IMR-90 (cell line): ENCODE results near the gene GSG1L. TPM values are rescaled to one million over a fixed set of nuclear protein-coding genes. Genes with fewer than 3 reads are reported as not detected.

Experiments
- ATAC-seq: fragments of 200-7000 bp; cut with Tn5 transposase; 2 replicates; pipeline ENCODE4 v1.9.1; 2020; ENCODE audit warnings: low read depth, mild to moderate bottlenecking, moderate library complexity
- BruUV-seq: library from RNA; stranded (reverse); fragments of 400-500 nt; replicated peaks from 2 replicates; lab custom pipeline; 2021; lab: Mats Ljungman, UMichigan
- CTCF ChIA-PET: fragments of 300-600 bp; formaldehyde crosslinking; extraction: SDS; loops from one replicate; lab custom pipeline; 2021; ENCODE audit warnings: antibody characterized with exemption; lab: Yijun Ruan, JAX
- POLR2A ChIA-PET: fragments of 300-600 bp; sonication (Branson Sonifier 250); formaldehyde crosslinking; loops from one replicate; lab custom pipeline; 2022; ENCODE audit warnings: antibody characterized with exemption; ENCODE audit not compliant: unreplicated experiment; lab: Charles Lee
- DNase-seq: peaks from one replicate; pipeline ENCODE4 v3.0.0; 2013
- H2AFZ ChIP-seq: replicated peaks from 2 replicates; pipeline ENCODE3; 2013; ENCODE audit warnings: low read length, mild to moderate bottlenecking; ENCODE audit not compliant: poor library complexity
- H2AK5ac ChIP-seq: 2 replicates; pipeline ENCODE4 v1.6.1; 2013; ENCODE audit warnings: low read depth, low read length, inconsistent platforms
- H2AK9ac ChIP-seq: replicated peaks from 2 replicates; pipeline ENCODE3; 2013; ENCODE audit warnings: mild to moderate bottlenecking, low read depth, low read length, moderate library complexity; ENCODE audit not compliant: poor library complexity
- H2BK120ac ChIP-seq: 2 replicates; pipeline ENCODE4 v1.6.1; 2013; ENCODE audit warnings: low read depth, low read length, inconsistent platforms
- H2BK15ac ChIP-seq: 3 replicates; pipeline ENCODE4 v1.6.1; 2013; ENCODE audit warnings: low read depth, low read length, inconsistent platforms
- H2BK20ac ChIP-seq: 2 replicates; pipeline ENCODE4 v1.6.1; 2013; ENCODE audit warnings: low read depth, mild to moderate bottlenecking, inconsistent platforms, low read length, moderate library complexity
- H2BK5ac ChIP-seq: 2 replicates; pipeline ENCODE4 v1.6.1; 2013; ENCODE audit warnings: mild to moderate bottlenecking, low read depth, low read length, inconsistent platforms; ENCODE audit not compliant: poor library complexity, severe bottlenecking
- H3K14ac ChIP-seq: replicated peaks from 2 replicates; pipeline ENCODE4 v1.6.1; 2013; ENCODE audit warnings: low read depth, low read length, inconsistent platforms
- H3K18ac ChIP-seq: 2 replicates; pipeline ENCODE4 v1.6.1; 2013; ENCODE audit warnings: low read depth, low read length, control low read depth
- H3K23ac ChIP-seq: 2 replicates; pipeline ENCODE4 v1.6.1; 2013; ENCODE audit warnings: low read depth, low read length, inconsistent platforms
- H3K27ac ChIP-seq: 2 replicates; pipeline ENCODE4 v1.5.1; 2013; ENCODE audit warnings: mild to moderate bottlenecking, control low read depth, low read length; ENCODE audit not compliant: insufficient read depth
- H3K27me3 ChIP-seq: 2 replicates; pipeline ENCODE4 v1.6.1; 2013; ENCODE audit warnings: low read length; ENCODE audit not compliant: control insufficient read depth, insufficient read depth
- H3K36me3 ChIP-seq: 2 replicates; pipeline ENCODE4 v1.6.1; 2013; ENCODE audit warnings: low read length, mixed read lengths; ENCODE audit not compliant: control insufficient read depth, insufficient read depth
- H3K4ac ChIP-seq: 2 replicates; pipeline ENCODE4 v1.6.1; 2013; ENCODE audit warnings: low read depth, low read length, inconsistent platforms
- H3K4me1 ChIP-seq: 2 replicates; pipeline ENCODE4 v1.6.1; 2013; ENCODE audit warnings: low read length, mixed read lengths; ENCODE audit not compliant: control insufficient read depth, insufficient read depth
- H3K4me2 ChIP-seq: 2 replicates; pipeline ENCODE4 v1.6.1; 2013; ENCODE audit warnings: low read depth, mild to moderate bottlenecking, control low read depth, low read length, moderate library complexity
- H3K4me3 ChIP-seq: 2 replicates; pipeline ENCODE4 v1.5.1; 2013; ENCODE audit warnings: low read depth, mild to moderate bottlenecking, control low read depth, low read length, moderate library complexity; ENCODE audit not compliant: insufficient read depth
- H3K56ac ChIP-seq: 2 replicates; pipeline ENCODE4 v1.6.1; 2013; ENCODE audit warnings: low read length, inconsistent platforms; ENCODE audit not compliant: insufficient read depth; ENCODE audit errors: extremely low read depth
- H3K79me1 ChIP-seq, 2 experiments: 2 replicates each; pipeline ENCODE4 v1.6.1; 2013; ENCODE audit warnings: low read length in 2 of 2, inconsistent platforms in 1 of 2, low read depth in 1 of 2
- H3K9ac ChIP-seq: 2 replicates; pipeline ENCODE4 v1.6.1; 2013; ENCODE audit warnings: low read depth, low read length, control low read depth
- H3K9me1 ChIP-seq: 2 replicates; pipeline ENCODE4 v1.6.1; 2013; ENCODE audit warnings: low read length, inconsistent platforms; ENCODE audit not compliant: insufficient read depth
- H3K9me3 ChIP-seq: 2 replicates; pipeline ENCODE4 v1.6.1; 2013; ENCODE audit warnings: low read length; ENCODE audit not compliant: control insufficient read depth, insufficient read depth
- H4K20me1 ChIP-seq: 2 replicates; pipeline ENCODE4 v1.6.1; 2013; ENCODE audit warnings: low read length, inconsistent platforms; ENCODE audit not compliant: insufficient read depth
- H4K5ac ChIP-seq: 2 replicates; pipeline ENCODE4 v1.6.1; 2013; ENCODE audit warnings: mild to moderate bottlenecking, low read depth, low read length, control low read depth
- H4K8ac ChIP-seq, 2 experiments: 2 replicates each; pipeline ENCODE4 v1.6.1; 2013; ENCODE audit warnings: low read depth in 2 of 2, low read length in 2 of 2, control low read depth in 1 of 2, inconsistent platforms in 1 of 2
- H4K91ac ChIP-seq: 2 replicates; pipeline ENCODE4 v1.6.1; 2013; ENCODE audit warnings: low read depth, low read length, inconsistent platforms; ENCODE audit not compliant: insufficient read depth
- MXI1 ChIP-seq: IDR thresholded peaks from 2 replicates; pipeline ENCODE4 v1.6.1; 2012; ENCODE audit warnings: low read depth, mild to moderate bottlenecking, low read length, moderate library complexity, borderline replicate concordance
- POLR2A ChIP-seq: IDR thresholded peaks from 2 replicates; pipeline ENCODE4 v1.6.1; 2012; ENCODE audit warnings: mild to moderate bottlenecking, low read depth, low read length
- WGBS, 2 experiments: methylation state at CpG; one replicate each; pipeline versions ENCODE4 v1.1.5 to v1.1.7; 2013; ENCODE audit warnings: missing lambda C conversion rate in 2 of 2; ENCODE audit not compliant: insufficient read length in 1 of 2; ENCODE audit errors: extremely low coverage in 2 of 2; 5-methylcytosine and 5-hydroxymethylcytosine counted together
- dilution Hi-C: fragments of 300-500 bp; cut with HindIII; formaldehyde crosslinking; loops from one replicate; pipeline ENCODE4 v1.14.3; 2018; ENCODE audit warnings: low sequenced_read_pairs; ENCODE audit not compliant: unreplicated experiment
- in situ Hi-C: fragments of 300-500 bp; cut with MboI; formaldehyde crosslinking; loops from 3 replicates; pipeline ENCODE4 v1.14.3; 2019; ENCODE audit warnings: low sequenced_read_pairs, inconsistent platforms, mixed read lengths
- intact Hi-C: fragments of 100-400 bp; cut with micrococcal nuclease; formaldehyde crosslinking; loops from 2 replicates; pipeline ENCODE4 v1.10.0; 2022
- polyA plus RNA-seq, 3 experiments: library from polyadenylated mRNA; depleted of rRNA; stranded (reverse); fragments of >200 nt; gene quantifications; 2 replicates each; pipeline ENCODE4 v1.2.3, GENCODE V29; 2012; ENCODE audit warnings: low replicate concordance in 1 of 3
- total RNA-seq: library from RNA; depleted of rRNA; stranded (reverse); fragments of >200 nt; gene quantifications from 2 replicates; pipeline ENCODE4 v1.2.3, GENCODE V29; 2012

GSG1L gene
- total and polyA plus RNA-seq, 2 of the 4 experiments (the other 2 are of a cell fraction), result not detected

GRCh38 chr16:28019218-28019617 lies 44.3 kb downstream of the GSG1L start:
- Histone ChIP-seq H3K23ac (no peak overlapping the region), H3K27ac (no peak overlapping the region), H2AK5ac (no peak overlapping the region), H3K4me3 (no peak overlapping the region), H2BK5ac (no peak overlapping the region), H3K9ac (no peak overlapping the region), H3K36me3 (no peaks in the 10 kb centered on the region), H3K9me3 (no peaks in the 10 kb centered on the region), H2BK15ac (no peak overlapping the region), H2AK9ac (no peak overlapping the region), H3K56ac (no peak overlapping the region), H2BK120ac (no peak overlapping the region), H3K79me1 (no peaks in the 10 kb centered on the region), H3K4me1 (no peaks in the 10 kb centered on the region), H4K5ac (no peak overlapping the region), H3K18ac (no peak overlapping the region), H2BK20ac (no peak overlapping the region), H2AFZ (no peak overlapping the region), H3K4ac (no peak overlapping the region), H4K91ac (no peak overlapping the region), H3K27me3 (peaks cover 2% of the 10 kb centered on the region), H3K9me1 (no peaks in the 10 kb centered on the region), H4K20me1 (no peaks in the 10 kb centered on the region), H3K4me2 (no peak overlapping the region), H3K14ac (no peak overlapping the region), H4K8ac (no peak overlapping the region)
- dilution Hi-C loops, result no loop called here
- intact Hi-C loops, result no loop called here
- ChIA-PET POLR2A (no interaction called here), CTCF (no interaction called here)
- DNase-seq (no peak), ATAC-seq (no peak)
- WGBS, 2 experiments, result no CpG with 5 or more reads among the region's 5 CpGs
- BruUV-seq, result no TSS peak
- TF ChIP-seq MXI1 (no peak), POLR2A (no peak)
- in situ Hi-C loops, result no loop called here
